ENCODE data around the gene MBNL1.
"Not testable (repeated sequence)": the region's sequence is repeated elsewhere in the genome, so short reads cannot be mapped to it uniquely, and the experiment has no call there.

The MBNL1 gene

GRCh38 chr3:152321955-152322377 lies 53.2 kb downstream of the MBNL1 start:
- DNase-seq = no peak

- DNase-seq = no peak
These were observed 54.0 kb downstream of the MBNL1 start for GRCh38 chr3:152322756-152323155.

- DNase-seq = no peak
These were observed 55.1 kb downstream of the MBNL1 start for GRCh38 chr3:152323834-152324233.

- DNase-seq = no peak
These were observed 56.4 kb downstream of the MBNL1 start for GRCh38 chr3:152325136-152325535.

- DNase-seq = no peak
These were observed 58.5 kb downstream of the MBNL1 start for GRCh38 chr3:152327203-152327602.

- DNase-seq = no peak
These were observed 60.1 kb downstream of the MBNL1 start for GRCh38 chr3:152328841-152329240.

GRCh38 chr3:152330559-152330958 lies 61.8 kb downstream of the MBNL1 start:
- DNase-seq = no peak

GRCh38 chr3:152331018-152331541 lies 62.4 kb downstream of the MBNL1 start:
- DNase-seq = no peak

- DNase-seq = no peak
These were observed 63.3 kb downstream of the MBNL1 start for GRCh38 chr3:152331998-152332397.

GRCh38 chr3:152333928-152334327 lies 65.2 kb downstream of the MBNL1 start:
- no peak for DNase-seq

- no peak for DNase-seq
These were observed 66.0 kb downstream of the MBNL1 start for GRCh38 chr3:152334761-152335160.

- DNase-seq = no peak
These were observed 66.5 kb downstream of the MBNL1 start for GRCh38 chr3:152335273-152335672.

- not testable (repeated sequence) for DNase-seq
These were observed 68.6 kb downstream of the MBNL1 start for GRCh38 chr3:152337337-152337736.

GRCh38 chr3:152338159-152338720 lies 69.5 kb downstream of the MBNL1 start:
- DNase-seq = no peak

- DNase-seq = no peak
These were observed 71.3 kb downstream of the MBNL1 start for GRCh38 chr3:152339881-152340505.

- DNase-seq = no peak
These were observed 76.5 kb downstream of the MBNL1 start for GRCh38 chr3:152345233-152345632.

GRCh38 chr3:152346058-152346457 lies 77.3 kb downstream of the MBNL1 start:
- no peak for DNase-seq

GRCh38 chr3:152346740-152347139 lies 78.0 kb downstream of the MBNL1 start:
- DNase-seq = no peak

GRCh38 chr3:152348436-152349177 lies 79.9 kb downstream of the MBNL1 start:
- no peak for DNase-seq

GRCh38 chr3:152349392-152349791 lies 80.7 kb downstream of the MBNL1 start:
- DNase-seq = no peak

GRCh38 chr3:152350139-152350538 lies 81.4 kb downstream of the MBNL1 start:
- no peak for DNase-seq

GRCh38 chr3:152350776-152351175 lies 82.0 kb downstream of the MBNL1 start:
- DNase-seq = no peak

- no peak for DNase-seq
These were observed 83.8 kb downstream of the MBNL1 start for GRCh38 chr3:152352554-152352953.

- DNase-seq = no peak
These were observed 84.8 kb downstream of the MBNL1 start for GRCh38 chr3:152353578-152353977.

Data from effector CD8-positive, alpha-beta T cell (primary cell).